GM20431 (cell line): ENCODE measurements around the gene PTPRH.

Experiments
- in situ Hi-C: fragments of 300-500 bp; cut with MseI, MboI; formaldehyde crosslinking; loops from one replicate; pipeline ENCODE4 v1.15.0; 2020; ENCODE audit warnings: low sequenced_read_pairs; ENCODE audit not compliant: unreplicated experiment

PTPRH gene

GRCh38 chr19:55245236-55245904 lies 36.1 kb upstream of the PTPRH start:
- in situ Hi-C loops, result no loop called here

GRCh38 chr19:55244004-55244680 lies 34.8 kb upstream of the PTPRH start:
- in situ Hi-C loops, result no loop called here

DNA sequence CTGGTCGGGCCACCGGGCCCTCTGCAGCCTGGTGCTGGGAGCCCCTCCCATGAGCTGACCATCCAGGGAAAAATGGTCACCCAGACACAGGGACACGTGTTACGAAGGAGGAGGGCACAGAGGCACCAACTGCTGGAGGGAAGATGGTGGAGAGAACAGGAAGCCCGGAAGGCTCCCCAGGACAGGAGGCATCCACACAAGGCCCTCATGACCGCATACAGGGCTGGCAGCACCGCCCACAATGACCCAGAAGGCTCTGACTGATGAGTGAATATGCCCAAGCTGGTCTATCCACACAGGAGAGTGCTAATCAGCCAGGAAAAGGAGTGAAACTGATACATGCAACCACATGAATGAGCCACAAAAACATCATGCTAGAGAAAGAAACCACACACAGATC lies 33.2 kb upstream of the PTPRH start:
- in situ Hi-C loops, result no loop called here

- in situ Hi-C loops, result no loop called here
Observed at GRCh38 chr19:55241935-55242464, 32.7 kb upstream of the PTPRH start.

DNA sequence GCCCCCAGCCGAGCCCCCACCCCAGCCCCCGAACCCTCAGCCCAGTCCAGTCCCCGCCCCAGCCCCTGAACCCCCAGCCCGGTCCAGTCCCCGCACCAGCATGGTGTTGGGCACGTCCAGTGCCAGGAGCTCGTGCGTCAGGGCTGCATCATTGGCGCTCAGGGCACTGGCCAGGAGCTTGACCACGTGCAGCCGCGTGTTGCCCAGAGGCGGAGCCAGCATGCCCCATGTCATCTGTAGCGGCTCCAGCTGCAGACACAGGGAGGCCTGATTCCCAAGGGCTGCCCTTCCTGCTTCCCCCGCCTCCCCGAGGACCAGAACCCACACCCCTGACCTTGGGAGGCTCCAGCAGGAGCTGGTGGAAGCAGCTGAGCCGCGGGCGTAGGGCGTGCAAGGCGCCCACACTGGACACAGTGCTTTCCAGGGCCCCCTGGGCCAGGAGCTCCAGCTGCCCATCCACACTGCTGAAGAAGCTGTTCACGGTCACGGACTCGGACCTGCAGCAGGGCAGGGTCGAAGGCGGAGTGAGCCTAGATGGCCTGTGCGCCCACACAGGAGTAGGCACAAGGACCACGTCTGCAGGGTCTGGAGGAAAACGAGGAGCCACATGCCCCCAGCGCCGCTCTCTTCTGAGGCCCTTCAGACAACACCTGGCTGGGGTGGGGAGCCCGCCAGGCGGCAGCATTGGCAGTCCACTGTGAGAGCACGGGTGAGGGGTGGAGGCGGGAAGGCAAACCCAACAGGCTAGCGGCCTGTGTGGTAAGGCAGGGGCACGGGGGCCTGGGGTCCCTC lies 32.0 kb upstream of the PTPRH start:
- in situ Hi-C loops, result no loop called here

DNA sequence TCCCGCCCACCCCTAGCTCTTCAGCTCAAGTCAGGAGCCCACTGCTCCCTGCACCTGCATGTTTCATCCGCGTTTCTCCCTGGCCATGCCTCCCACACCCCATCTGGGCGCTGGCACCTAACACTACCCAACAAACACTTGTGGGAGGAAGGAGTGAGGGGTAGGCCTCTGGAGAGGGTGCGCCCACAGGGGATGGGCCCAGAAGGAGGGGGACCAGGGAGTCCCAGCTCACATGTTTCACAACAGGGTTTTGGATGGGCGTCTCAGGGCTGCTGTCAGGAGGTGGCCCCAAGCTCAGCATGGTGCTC lies 31.4 kb upstream of the PTPRH start:
- in situ Hi-C loops, result no loop called here

GRCh38 chr19:55239004-55239403 lies 29.7 kb upstream of the PTPRH start:
- in situ Hi-C loops, result no loop called here

- in situ Hi-C loops, result no loop called here
Observed at GRCh38 chr19:55238030-55238429, 28.7 kb upstream of the PTPRH start.

- in situ Hi-C loops, result no loop called here
Observed at GRCh38 chr19:55232986-55233385, 23.7 kb upstream of the PTPRH start.

- in situ Hi-C loops, result no loop called here
Observed at GRCh38 chr19:55232286-55232602, 22.9 kb upstream of the PTPRH start.

DNA sequence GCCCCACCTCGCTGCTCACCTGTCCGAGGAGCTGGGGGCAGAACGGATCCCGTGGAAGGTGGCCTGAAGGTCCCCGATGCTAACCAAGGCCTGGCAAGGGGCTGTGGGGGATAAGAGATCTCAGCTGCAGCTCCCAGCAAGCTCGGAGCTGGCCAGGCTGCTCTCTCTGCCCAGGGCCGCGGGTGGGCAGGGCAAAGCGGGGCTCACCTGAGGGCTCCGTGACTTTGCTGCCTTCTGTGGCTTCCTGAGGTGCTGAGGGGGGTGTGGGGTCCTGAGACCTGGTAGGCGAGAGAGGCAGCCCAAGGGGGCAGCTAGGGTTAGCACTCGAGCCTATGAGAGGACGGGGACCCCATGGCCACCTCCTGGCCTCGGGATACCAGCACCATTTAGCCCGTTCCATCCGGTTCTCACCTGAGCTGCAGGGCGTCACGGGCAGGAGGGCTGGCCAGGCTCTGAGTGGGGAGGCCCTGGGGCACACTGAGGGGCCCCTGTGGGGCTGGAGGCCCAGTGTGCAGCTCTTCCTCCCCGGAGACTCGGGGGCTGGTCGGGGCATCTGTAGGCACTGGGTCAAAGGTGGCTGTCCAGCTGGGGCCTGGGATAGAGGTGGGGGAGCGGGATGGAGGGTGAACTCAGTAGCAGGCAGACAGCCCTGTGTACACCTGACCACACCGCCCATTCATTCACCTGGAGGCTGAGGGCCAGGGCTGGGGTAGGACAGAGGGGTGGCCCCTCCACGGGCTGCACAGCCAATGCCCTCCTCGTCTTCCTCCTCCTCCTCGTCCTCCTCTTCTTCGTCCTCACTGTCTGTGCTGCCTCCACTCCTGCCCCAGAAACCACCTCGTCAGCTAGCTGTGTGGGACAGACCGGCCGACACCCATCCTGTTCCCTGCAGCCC lies 22.3 kb upstream of the PTPRH start:
- in situ Hi-C loops, result no loop called here

DNA sequence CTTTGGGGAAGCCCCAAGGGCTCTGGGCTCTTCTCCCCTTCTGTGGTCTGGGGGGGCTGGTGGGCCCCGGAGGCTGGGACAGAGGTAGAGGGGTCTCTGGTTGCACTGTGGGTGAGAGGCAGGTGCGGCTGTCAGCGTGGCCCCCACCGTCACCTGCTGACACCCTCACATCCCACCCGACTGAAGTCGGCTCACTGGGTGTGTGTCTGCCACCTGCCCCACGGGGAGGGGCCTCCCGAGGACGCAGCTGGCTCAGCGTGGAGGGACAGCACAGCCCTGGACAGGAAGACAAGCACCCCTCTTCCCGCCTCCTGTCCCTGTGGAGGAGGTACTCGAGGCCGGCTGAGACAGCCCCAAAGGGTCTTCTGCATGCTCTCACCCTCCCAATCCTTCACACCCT lies 21.5 kb upstream of the PTPRH start:
- in situ Hi-C loops, result no loop called here

- in situ Hi-C loops, result no loop called here
Observed at GRCh38 chr19:55230329-55230728, 21.0 kb upstream of the PTPRH start.

DNA sequence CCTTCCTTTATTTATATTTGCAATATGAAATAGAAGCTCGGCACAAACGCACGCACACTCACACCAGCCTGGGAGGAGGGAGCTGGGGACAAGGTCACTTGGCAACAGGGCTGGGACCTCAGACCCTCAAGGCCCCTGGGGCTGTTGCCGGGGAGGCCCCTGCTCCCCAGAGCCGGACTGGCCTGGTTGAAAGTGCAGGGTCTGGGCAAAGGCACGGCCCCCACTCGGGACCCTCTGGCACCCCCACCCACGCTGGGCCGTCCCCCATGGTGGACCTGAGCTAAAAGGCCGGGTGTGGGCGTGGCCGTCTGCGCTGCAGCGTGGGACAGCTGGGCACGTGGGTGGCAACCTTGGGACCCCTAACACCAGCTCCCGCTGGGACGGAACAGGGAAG lies 20.5 kb upstream of the PTPRH start:
- in situ Hi-C loops, result no loop called here

DNA sequence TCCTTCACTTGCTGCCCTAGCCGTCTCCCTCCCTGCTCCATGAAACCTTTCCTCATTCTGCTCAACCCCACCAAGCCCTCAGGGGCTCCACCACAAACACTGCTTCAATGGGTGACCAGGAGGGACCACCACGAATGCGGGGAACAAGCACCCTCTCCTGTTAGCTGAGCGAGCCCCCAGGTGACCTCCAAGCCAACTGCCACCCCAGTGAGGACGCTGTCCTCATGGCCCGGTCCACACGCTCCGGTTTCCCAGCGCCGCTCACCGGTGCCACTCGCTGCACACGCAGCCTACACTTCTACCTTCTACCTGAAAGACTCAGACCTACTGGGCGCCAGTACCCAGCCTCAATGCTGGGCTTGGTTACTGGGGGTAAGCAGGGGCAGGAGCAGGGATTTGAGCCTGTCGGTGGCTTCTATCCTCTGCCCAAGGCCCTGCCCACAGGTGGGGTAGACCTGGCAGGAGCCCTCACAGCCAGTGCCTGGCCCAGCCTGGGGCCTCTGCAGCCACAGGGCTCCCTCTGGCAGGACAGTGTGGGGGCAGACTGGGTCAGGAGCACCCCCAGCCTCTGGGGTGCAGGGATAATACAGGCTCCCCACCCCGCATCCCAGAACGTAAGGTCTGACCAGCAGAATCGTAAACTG lies 20.0 kb upstream of the PTPRH start:
- in situ Hi-C loops, result no loop called here

GRCh38 chr19:55228403-55229031 lies 19.2 kb upstream of the PTPRH start, which contains the start of gene TMEM86B:
TMEM86B (minus strand) TSS chr19:55228763; CDS start chr19:55228741, 22 bp downstream.
- in situ Hi-C loops, result no loop called here

- in situ Hi-C loops, result no loop called here
Observed at GRCh38 chr19:55228015-55228391, 18.7 kb upstream of the PTPRH start.

GRCh38 chr19:55227241-55228014 lies 18.1 kb upstream of the PTPRH start:
- in situ Hi-C loops, result no loop called here

- in situ Hi-C loops, result no loop called here
Observed at GRCh38 chr19:55226788-55227187, 17.5 kb upstream of the PTPRH start.
